HepG2 (cell line): ENCODE measurements around the gene SEMA4A. TPM values are rescaled to one million over a fixed set of nuclear protein-coding genes. Genes with fewer than 3 reads are reported as not detected.

Experiments used
- EHMT2 ChIP-seq: fragments of 200-600 bp; sonication (generic); IDR thresholded peaks from 2 replicates; pipeline ENCODE4 v1.7.0; 2017; ENCODE audit warnings: antibody characterized with exemption, low read depth, low read length, borderline replicate concordance
- FOSL1 ChIP-seq: sonication (generic); formaldehyde crosslinking; IDR thresholded peaks from 2 replicates; pipeline ENCODE4 v1.9.0; 2021; ENCODE audit warnings: missing genetic modification reagents, borderline replicate concordance
- GABPB1 ChIP-seq: IDR thresholded peaks from 2 replicates; pipeline ENCODE4 v1.6.1; 2016; ENCODE audit warnings: mild to moderate bottlenecking, missing genetic modification reagents, moderate library complexity, missing compliant biosample characterization
- KMT2A ChIP-seq: sonication (generic); formaldehyde crosslinking; IDR thresholded peaks from 2 replicates; pipeline ENCODE4 v1.4.0; 2020; ENCODE audit warnings: missing genetic modification reagents
- LCORL ChIP-seq, 2 experiments: fragments of 450-650 bp in 1 of 2; sonication (generic) in 1 of 2; formaldehyde crosslinking in 1 of 2; IDR thresholded peaks; 2 replicates each; pipeline versions ENCODE4 v1.5.0 to v1.6.1; 2017 to 2020; ENCODE audit warnings: antibody characterized with exemption in 1 of 2, missing genetic modification reagents in 1 of 2
- MEIS1 ChIP-seq: sonication (generic); formaldehyde crosslinking; IDR thresholded peaks from 2 replicates; pipeline ENCODE4 v1.9.0; 2021; ENCODE audit warnings: mild to moderate bottlenecking, missing genetic modification reagents, moderate library complexity, borderline replicate concordance
- NFYC ChIP-seq: IDR thresholded peaks from 2 replicates; pipeline ENCODE4 v1.6.1; 2016; ENCODE audit warnings: missing genetic modification reagents, missing compliant biosample characterization
- RARG ChIP-seq: sonication (generic); formaldehyde crosslinking; IDR thresholded peaks from 2 replicates; pipeline ENCODE4 v1.4.0; 2020; ENCODE audit warnings: low read depth, mild to moderate bottlenecking, missing genetic modification reagents
- SIN3B ChIP-seq: fragments of 150-350 bp; IDR thresholded peaks from 2 replicates; pipeline ENCODE4 v1.6.1; 2014; ENCODE audit warnings: low read length
- ZNF207 ChIP-seq: fragments of 450-650 bp; IDR thresholded peaks from 2 replicates; pipeline ENCODE4 v1.6.1; 2016; ENCODE audit warnings: antibody characterized with exemption, borderline replicate concordance
- ZNF225 ChIP-seq: sonication (generic); formaldehyde crosslinking; IDR thresholded peaks from 2 replicates; pipeline ENCODE4 v1.4.0; 2020; ENCODE audit warnings: mild to moderate bottlenecking, missing genetic modification reagents
- ZNF33B ChIP-seq: sonication (generic); formaldehyde crosslinking; IDR thresholded peaks from 2 replicates; pipeline ENCODE4 v1.5.1; 2020; ENCODE audit warnings: mild to moderate bottlenecking, missing genetic modification reagents
- ZNF747 ChIP-seq: sonication (generic); formaldehyde crosslinking; IDR thresholded peaks from 2 replicates; pipeline ENCODE4 v1.8.1; 2023; ENCODE audit warnings: missing genetic modification reagents, mild to moderate bottlenecking, borderline replicate concordance
- polyA plus RNA-seq, 8 experiments: library from polyadenylated mRNA; depleted of rRNA in 3 of 8; stranded (reverse) in 7 of 8; unstranded in 1 of 8; fragments of >200 nt; fragmentation: Illumina TruSeq in 4 of 8; extraction: Trizol in 4 of 8; gene quantifications; 2 replicates each; pipeline versions ENCODE4 v1.2.1 to v1.2.3, GENCODE V29; 2011 to 2016; ENCODE audit warnings: low read depth in 4 of 8, missing spikeins in 1 of 8, mixed read lengths in 1 of 8; ENCODE audit not compliant: insufficient read depth in 1 of 8
- total RNA-seq, 5 experiments: library from RNA; depleted of rRNA; stranded (reverse); fragments of >200 nt; fragmentation: Illumina TruSeq; extraction: Trizol; gene quantifications; 2 replicates each; pipeline ENCODE4 v1.2.3, GENCODE V29; 2016; ENCODE audit warnings: low read depth in 1 of 5
- TF ChIP-seq, protein P1 (sequence below): sonication (generic); formaldehyde crosslinking; IDR thresholded peaks from 2 replicates; pipeline ENCODE4 v1.8.1; 2023; ENCODE audit warnings: mild to moderate bottlenecking, missing genetic modification reagents, borderline replicate concordance
- TF ChIP-seq, protein P2 (sequence below): sonication (generic); formaldehyde crosslinking; IDR thresholded peaks from 2 replicates; pipeline ENCODE4 v1.5.1; 2020; ENCODE audit warnings: missing genetic modification reagents, mild to moderate bottlenecking, borderline replicate concordance
- TF ChIP-seq, protein P3 (sequence below): sonication (generic); formaldehyde crosslinking; IDR thresholded peaks from 2 replicates; pipeline ENCODE4 v1.8.0; 2022; ENCODE audit warnings: mild to moderate bottlenecking, missing genetic modification reagents, borderline replicate concordance
- TF ChIP-seq, protein P4 (sequence below): sonication (generic); formaldehyde crosslinking; IDR thresholded peaks from 2 replicates; pipeline ENCODE4 v1.4.0; 2020; ENCODE audit warnings: mild to moderate bottlenecking, low read depth, missing genetic modification reagents
- TF ChIP-seq, protein P5 (sequence below), 2 experiments: sonication (generic) in 1 of 2; formaldehyde crosslinking in 1 of 2; IDR thresholded peaks; 2 replicates each; pipeline versions ENCODE4 v1.4.0 to v1.6.1; 2016 to 2020; ENCODE audit warnings: borderline replicate concordance in 1 of 2, low read depth in 1 of 2, mild to moderate bottlenecking in 1 of 2, missing genetic modification reagents in 1 of 2

SEMA4A gene
- total and polyA plus RNA-seq, 2 of the 13 experiments (the other 11 are each of a cell fraction or from before 2014, with no cell fraction given) = 0.09 to 0.20 TPM

DNA sequence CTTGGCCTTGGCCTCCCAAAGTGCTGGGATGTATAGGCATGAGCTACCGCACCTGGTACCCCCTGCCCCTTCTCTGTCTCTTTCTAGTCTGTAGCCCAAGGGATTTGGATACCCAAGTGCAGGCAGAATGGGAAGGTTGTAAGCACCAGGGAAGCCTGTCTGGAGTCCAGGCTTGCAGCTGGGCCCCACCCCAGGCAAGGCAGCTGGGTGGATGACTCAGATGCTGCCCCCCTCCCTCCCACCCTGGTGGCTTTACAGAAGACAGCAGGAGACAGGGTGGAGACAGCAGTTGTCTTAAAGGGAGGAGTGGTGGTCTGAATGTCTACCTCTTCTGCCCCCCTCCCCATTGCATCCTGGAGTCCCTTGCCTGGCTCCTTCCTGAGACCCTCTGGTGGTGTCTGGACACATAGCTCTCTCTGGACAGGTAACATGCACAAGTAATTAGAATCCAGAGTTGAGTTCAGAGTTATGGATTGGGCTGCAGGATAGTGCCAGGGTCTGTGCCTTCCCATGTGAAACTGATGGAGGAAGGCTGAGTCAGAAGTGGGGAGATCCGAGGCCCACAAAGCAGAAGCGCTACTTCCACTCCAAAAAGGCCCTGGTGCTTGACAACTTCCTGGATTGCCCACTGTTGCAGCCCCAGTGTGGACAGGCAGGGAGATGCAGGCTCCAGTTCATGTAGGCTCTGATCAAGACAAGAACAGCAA lies 33.7 kb upstream of the SEMA4A start (continued):
- TF ChIP-seq FOSL1 (CRISPR knock-in tag) = no peak
- TF ChIP-seq, protein P1, sequence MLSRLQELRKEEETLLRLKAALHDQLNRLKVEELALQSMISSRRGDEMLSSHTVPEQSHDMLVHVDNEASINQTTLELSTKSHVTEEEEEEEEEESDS (CRISPR knock-in tag) = no peak
- TF ChIP-seq NFYC (CRISPR knock-in tag) = no peak
- TF ChIP-seq KMT2A = no peak
- TF ChIP-seq, protein P2, sequence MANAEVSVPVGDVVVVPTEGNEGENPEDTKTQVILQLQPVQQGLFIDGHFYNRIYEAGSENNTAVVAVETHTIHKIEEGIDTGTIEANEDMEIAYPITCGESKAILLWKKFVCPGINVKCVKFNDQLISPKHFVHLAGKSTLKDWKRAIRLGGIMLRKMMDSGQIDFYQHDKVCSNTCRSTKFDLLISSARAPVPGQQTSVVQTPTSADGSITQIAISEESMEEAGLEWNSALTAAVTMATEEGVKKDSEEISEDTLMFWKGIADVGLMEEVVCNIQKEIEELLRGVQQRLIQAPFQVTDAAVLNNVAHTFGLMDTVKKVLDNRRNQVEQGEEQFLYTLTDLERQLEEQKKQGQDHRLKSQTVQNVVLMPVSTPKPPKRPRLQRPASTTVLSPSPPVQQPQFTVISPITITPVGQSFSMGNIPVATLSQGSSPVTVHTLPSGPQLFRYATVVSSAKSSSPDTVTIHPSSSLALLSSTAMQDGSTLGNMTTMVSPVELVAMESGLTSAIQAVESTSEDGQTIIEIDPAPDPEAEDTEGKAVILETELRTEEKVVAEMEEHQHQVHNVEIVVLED (CRISPR knock-in tag) = no peak
- TF ChIP-seq, protein P3, sequence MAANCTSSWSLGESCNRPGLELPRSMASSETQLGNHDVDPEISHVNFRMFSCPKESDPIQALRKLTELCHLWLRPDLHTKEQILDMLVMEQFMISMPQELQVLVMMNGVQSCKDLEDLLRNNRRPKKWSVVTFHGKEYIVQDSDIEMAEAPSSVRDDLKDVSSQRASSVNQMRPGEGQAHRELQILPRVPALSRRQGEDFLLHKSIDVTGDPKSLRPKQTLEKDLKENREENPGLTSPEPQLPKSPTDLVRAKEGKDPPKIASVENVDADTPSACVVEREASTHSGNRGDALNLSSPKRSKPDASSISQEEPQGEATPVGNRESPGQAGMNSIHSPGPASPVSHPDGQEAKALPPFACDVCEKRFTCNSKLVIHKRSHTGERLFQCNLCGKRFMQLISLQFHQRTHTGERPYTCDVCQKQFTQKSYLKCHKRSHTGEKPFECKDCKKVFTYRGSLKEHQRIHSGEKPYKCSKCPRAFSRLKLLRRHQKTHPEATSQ (CRISPR knock-in tag) = no peak
- TF ChIP-seq ZNF225 (CRISPR knock-in tag) = no peak
- no peak for TF ChIP-seq ZNF747 (CRISPR knock-in tag)
- TF ChIP-seq SIN3B = no peak
- no peak for TF ChIP-seq LCORL (IDR thresholded peaks at IDR 0.05)
- TF ChIP-seq LCORL (CRISPR knock-in tag; IDR thresholded peaks at IDR 0.05) = no peak
- TF ChIP-seq, protein P4, sequence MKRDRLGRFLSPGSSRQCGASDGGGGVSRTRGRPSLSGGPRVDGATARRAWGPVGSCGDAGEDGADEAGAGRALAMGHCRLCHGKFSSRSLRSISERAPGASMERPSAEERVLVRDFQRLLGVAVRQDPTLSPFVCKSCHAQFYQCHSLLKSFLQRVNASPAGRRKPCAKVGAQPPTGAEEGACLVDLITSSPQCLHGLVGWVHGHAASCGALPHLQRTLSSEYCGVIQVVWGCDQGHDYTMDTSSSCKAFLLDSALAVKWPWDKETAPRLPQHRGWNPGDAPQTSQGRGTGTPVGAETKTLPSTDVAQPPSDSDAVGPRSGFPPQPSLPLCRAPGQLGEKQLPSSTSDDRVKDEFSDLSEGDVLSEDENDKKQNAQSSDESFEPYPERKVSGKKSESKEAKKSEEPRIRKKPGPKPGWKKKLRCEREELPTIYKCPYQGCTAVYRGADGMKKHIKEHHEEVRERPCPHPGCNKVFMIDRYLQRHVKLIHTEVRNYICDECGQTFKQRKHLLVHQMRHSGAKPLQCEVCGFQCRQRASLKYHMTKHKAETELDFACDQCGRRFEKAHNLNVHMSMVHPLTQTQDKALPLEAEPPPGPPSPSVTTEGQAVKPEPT = no peak
- TF ChIP-seq, protein P5, sequence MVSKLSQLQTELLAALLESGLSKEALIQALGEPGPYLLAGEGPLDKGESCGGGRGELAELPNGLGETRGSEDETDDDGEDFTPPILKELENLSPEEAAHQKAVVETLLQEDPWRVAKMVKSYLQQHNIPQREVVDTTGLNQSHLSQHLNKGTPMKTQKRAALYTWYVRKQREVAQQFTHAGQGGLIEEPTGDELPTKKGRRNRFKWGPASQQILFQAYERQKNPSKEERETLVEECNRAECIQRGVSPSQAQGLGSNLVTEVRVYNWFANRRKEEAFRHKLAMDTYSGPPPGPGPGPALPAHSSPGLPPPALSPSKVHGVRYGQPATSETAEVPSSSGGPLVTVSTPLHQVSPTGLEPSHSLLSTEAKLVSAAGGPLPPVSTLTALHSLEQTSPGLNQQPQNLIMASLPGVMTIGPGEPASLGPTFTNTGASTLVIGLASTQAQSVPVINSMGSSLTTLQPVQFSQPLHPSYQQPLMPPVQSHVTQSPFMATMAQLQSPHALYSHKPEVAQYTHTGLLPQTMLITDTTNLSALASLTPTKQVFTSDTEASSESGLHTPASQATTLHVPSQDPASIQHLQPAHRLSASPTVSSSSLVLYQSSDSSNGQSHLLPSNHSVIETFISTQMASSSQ (IDR thresholded peaks at IDR 0.05; ENCODE audit: low read depth) = no peak
- TF ChIP-seq, protein P5 (CRISPR knock-in tag; IDR thresholded peaks at IDR 0.05; ENCODE audit: borderline replicate concordance) = no peak
- no peak for TF ChIP-seq RARG
- no peak for TF ChIP-seq EHMT2
- TF ChIP-seq GABPB1 = 0 out of 2 replicates have a peak, but pooled peaks have one; percentile 31
- no peak for TF ChIP-seq ZNF33B
- TF ChIP-seq ZNF207 = no peak
- TF ChIP-seq MEIS1 = no peak
